ENCODE results near the gene FLVCR2.

- TF ChIP-seq, protein P1, sequence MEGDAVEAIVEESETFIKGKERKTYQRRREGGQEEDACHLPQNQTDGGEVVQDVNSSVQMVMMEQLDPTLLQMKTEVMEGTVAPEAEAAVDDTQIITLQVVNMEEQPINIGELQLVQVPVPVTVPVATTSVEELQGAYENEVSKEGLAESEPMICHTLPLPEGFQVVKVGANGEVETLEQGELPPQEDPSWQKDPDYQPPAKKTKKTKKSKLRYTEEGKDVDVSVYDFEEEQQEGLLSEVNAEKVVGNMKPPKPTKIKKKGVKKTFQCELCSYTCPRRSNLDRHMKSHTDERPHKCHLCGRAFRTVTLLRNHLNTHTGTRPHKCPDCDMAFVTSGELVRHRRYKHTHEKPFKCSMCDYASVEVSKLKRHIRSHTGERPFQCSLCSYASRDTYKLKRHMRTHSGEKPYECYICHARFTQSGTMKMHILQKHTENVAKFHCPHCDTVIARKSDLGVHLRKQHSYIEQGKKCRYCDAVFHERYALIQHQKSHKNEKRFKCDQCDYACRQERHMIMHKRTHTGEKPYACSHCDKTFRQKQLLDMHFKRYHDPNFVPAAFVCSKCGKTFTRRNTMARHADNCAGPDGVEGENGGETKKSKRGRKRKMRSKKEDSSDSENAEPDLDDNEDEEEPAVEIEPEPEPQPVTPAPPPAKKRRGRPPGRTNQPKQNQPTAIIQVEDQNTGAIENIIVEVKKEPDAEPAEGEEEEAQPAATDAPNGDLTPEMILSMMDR (conservative IDR thresholded peaks at IDR 0.05; ENCODE audit: low read depth in 2 of 2): no peak
- TF ChIP-seq POLR2AphosphoS5 (IDR thresholded peaks at IDR 0.05; ENCODE audit: low read depth): no peak
- no peak for TF ChIP-seq CREB1 (CRISPR knock-in tag; IDR thresholded peaks at IDR 0.05; ENCODE audit: low read depth)
- TF ChIP-seq EZH2 (IDR thresholded peaks at IDR 0.05; ENCODE audit: low read depth, unreplicated experiment): no peak
- no peak for TF ChIP-seq EZH2phosphoT487 (IDR thresholded peaks at IDR 0.05; ENCODE audit: unreplicated experiment)
- no peak for TF ChIP-seq JUNB (IDR thresholded peaks at IDR 0.05; ENCODE audit: unreplicated experiment)
- TF ChIP-seq REST (IDR thresholded peaks at IDR 0.05; ENCODE audit: unreplicated experiment): no peak
These were observed 56.4 kb downstream of the FLVCR2 start for GRCh38 chr14:75634848-75635247.
